GM20000 (cell line): ENCODE data around the gene SRPK2.
A peak's percentile ranks its signal among the peaks of the same experiment; 100 is the strongest.
"Not testable (repeated sequence)": the region's sequence is repeated elsewhere in the genome, so short reads cannot be mapped to it uniquely, and the experiment has no call there.

Experiments used
- DNase-seq: peaks from one replicate; pipeline ENCODE4 v3.0.0; 2012; ENCODE audit warnings: low spot score
- TF ChIP-seq, protein P1 (sequence below): IDR thresholded peaks from 2 replicates; pipeline ENCODE4 v1.5.1; 2012; ENCODE audit warnings: mild to moderate bottlenecking, control low read depth; ENCODE audit errors: extremely low read depth, missing control alignments

Gene SRPK2

DNA sequence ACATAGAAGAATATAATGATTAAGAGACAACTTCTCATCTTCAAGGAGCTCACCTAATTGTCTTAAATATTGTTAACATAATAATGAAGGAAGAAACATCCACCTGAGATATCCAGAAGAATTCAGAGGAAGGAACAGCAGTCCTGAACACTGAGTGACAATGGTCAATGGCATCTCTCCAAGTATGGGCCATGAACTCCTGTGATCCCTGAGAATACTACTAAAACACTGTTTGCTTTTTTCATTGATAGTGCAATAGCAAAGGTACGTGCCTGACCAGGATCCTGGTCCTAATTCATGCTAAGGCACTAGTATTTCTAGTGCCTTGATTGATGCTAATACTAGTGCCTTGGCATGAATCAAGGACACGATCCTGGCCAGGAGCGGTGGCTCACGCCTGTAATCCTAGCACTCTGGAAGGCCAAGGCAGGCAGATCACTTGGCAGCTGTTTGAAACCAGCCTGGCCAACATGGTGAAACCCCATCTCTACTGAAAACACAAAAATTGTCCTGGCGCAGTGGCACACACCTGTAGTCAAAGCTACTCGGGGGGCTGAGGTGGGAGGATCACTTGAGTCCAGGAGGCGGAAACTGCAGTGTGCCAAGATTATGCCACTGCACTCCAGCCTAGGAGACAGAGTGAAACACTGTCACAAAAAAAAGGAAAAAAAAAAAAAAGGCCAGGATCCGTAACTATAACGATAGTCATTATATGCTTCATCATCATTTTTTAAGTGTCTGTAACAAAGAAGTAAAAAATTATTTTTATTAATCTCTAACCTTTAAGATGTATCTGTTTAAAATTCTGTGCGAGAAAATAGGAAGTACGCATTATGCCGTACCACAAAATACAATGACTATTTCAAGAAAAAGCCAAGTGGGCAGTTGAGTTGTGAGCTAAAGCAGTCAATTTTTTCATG lies 49.1 kb downstream of the SRPK2 start:
- no peak for DNase-seq
- TF ChIP-seq, protein P1, sequence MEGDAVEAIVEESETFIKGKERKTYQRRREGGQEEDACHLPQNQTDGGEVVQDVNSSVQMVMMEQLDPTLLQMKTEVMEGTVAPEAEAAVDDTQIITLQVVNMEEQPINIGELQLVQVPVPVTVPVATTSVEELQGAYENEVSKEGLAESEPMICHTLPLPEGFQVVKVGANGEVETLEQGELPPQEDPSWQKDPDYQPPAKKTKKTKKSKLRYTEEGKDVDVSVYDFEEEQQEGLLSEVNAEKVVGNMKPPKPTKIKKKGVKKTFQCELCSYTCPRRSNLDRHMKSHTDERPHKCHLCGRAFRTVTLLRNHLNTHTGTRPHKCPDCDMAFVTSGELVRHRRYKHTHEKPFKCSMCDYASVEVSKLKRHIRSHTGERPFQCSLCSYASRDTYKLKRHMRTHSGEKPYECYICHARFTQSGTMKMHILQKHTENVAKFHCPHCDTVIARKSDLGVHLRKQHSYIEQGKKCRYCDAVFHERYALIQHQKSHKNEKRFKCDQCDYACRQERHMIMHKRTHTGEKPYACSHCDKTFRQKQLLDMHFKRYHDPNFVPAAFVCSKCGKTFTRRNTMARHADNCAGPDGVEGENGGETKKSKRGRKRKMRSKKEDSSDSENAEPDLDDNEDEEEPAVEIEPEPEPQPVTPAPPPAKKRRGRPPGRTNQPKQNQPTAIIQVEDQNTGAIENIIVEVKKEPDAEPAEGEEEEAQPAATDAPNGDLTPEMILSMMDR = no peak

DNA sequence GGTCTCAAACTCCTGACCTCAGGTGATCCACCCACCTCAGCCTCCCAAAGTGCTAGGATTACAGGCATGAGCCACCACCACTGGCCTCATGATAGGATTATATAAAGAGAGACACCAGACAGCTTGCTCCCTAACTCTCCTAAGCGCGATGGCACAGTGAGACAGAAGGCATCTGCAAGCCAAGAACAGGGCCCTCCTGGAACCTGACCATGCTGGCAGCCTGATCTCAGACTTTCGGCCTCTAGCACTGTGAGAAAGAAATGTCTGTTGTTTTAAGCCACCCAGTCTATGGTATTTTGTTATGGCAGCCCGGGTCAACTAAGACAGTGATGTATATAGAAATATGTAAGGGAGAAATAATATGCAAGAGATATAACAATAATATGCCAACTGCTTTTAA lies 51.2 kb downstream of the SRPK2 start:
- TF ChIP-seq, protein P1 = no peak
- DNase-seq = no peak

DNA sequence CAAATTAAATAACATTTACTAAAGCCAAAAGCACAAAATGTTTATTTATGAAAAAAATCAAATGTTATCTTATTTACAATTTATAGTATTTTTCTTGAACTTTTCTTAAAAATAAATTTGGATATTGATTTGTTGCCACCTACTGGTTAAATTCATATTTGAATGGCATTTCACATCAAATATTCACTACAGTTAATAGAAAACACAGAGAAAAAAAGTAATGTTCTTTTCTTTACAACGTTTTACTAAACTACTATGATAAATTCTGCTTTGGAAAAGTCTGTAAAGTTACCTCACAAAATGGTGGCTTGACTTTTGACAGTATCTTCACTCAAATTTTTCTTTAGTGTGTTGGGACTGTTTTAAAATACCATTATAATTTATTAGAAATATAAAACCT lies 52.7 kb downstream of the SRPK2 start:
- TF ChIP-seq, protein P1 = no peak
- DNase-seq = no peak

DNA sequence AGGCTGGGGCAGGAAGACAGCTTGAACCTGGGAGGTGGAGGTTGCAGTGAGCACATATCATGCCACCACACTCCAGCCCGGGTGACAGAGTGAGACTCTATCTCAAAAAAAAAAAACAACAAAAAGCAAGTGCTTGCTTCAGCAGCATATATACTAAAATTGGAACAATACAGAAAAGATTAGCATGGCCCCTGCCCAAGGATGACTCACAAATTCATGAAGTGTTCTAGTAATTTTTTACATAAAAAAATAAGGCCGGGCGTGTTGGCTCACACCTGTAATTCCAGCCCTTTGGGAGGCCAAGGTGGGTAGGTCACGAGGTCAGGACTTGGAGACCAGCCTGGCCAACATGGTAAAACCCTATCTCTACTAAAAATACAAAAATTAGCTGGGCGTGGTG lies 56.1 kb downstream of the SRPK2 start:
- not testable (repeated sequence) for DNase-seq

DNA sequence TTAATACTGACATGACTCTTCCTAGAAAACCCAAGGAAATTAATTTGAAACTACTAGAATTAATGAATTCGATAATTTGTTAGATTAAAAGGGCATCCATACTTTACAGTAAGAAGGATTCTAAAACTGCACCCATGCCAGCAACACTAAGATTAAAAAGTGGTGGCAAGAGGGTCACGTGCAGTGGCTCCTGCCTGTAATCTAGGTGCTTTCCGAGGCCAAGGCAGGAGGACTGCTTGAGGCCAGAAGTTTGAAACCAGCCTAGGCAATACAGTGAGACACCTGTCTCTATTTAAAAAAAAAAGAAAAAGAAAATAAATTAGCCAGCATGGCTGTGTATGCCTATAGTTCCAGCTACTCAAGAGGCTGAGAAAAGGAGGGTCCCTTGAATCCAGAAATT lies 58.2 kb downstream of the SRPK2 start:
- TF ChIP-seq, protein P1 = no peak
- no peak for DNase-seq

DNA sequence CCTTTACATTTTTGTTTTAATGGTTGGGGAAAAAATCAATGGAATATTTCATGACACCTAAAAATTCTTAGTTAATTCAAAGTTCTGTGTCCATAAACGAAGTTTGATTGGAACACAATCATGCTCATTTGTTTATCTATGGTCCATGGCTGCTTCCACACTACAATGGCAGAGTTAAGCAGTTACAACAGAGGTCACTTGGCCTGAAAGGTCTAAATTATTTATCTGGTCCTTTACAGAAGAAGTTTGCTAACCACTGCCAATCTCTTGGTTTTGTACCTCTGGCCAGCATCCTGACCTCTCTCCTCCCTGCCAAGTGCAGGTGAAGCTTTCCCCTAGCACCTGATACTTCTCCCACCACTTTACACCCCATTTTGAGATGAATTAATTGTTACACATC lies 61.5 kb downstream of the SRPK2 start:
- DNase-seq = no peak
- TF ChIP-seq, protein P1 = no peak

DNA sequence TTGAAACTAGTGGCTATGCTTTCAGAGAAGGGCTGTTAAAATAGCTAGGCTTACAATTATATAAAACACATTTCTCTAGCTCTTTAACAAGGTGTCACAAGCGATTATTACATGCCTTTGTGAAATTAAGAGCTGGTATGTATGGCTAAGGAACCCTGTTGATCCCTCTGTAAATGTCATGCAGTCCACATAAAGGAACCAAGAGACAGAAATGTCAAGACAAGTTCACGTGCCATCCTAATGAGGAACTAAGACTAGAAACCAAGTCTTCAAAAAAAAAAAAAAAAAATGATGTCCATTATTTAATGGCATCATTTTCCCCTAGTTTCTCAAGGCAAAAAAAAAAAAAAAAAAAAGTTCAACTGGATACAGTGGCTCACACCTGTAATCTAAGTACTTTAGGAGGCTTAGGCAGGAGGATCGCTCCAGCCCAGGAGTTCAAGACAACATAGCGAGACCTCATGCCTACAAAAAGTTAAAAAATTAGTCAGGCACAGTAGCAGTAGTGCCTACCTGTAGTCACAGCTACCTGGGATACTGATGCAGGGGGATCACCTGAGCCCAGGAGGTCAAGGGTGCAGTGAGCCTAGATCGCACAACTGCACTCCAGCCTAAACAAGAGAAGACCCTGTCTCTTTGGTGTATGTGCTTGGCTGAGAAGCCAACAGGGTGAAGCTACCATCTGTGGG lies 63.4 kb downstream of the SRPK2 start:
- peak; percentile 22 for DNase-seq
- TF ChIP-seq, protein P1 = no peak

DNA sequence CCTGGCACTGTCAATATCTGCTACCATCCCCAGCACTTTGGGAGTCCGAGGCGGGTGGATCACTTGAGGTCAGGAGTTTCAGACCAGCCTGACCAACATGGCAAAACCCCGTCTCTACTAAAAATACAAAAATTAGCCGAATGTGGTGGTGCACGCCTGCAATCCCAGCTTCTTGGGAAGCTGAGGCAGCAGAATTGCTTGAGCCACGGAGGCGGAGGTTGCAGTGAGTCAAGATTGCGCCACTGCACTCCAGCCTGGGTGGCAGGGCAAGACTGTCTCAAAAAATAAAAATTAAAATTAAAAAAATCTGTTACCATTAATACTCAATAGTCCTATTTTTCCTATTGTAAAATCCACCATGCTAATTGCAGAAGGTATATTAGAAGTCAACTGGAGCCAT lies 64.1 kb downstream of the SRPK2 start:
- DNase-seq = not testable (repeated sequence)
